ENCODE results near the gene PTPRM.

GRCh38 chr18:7614042-7614441 is 46.9 kb downstream of the PTPRM start:
- no peak for TF ChIP-seq CTCF (optimal IDR thresholded peaks at IDR 0.05 in 1 of 3, IDR thresholded peaks at IDR 0.05 in 1 of 3, conservative IDR thresholded peaks at IDR 0.05 in 1 of 3; ENCODE audit: extremely low read depth in 1 of 3, insufficient read depth in 2 of 3, low read length in 3 of 3)
- no peak for TF ChIP-seq EZH2 (IDR thresholded peaks at IDR 0.05; ENCODE audit: low read length)
